Skin epidermis (tissue), 12 donors: Measurements from ENCODE around the gene VPS72.
"Not testable (repeated sequence)": the region's sequence is repeated elsewhere in the genome, so short reads cannot be mapped to it uniquely, and the experiment has no call there.

Experiments used
- H3K27ac ChIP-seq, 21 experiments: fragments of 200-600 bp; sonication (generic) in 11 of 21; one replicate each; pipeline ENCODE4 v1.5.0; 2020; ENCODE audit warnings: mild to moderate bottlenecking in 3 of 21, inconsistent platforms in 2 of 21, moderate library complexity in 2 of 21
- H3K4me3 ChIP-seq, 7 experiments: fragments of 200-600 bp; sonication (generic) in 2 of 7; one replicate each; pipeline ENCODE4 v1.5.0; 2020; ENCODE audit warnings: inconsistent platforms in 2 of 7, mild to moderate bottlenecking in 2 of 7, moderate library complexity in 1 of 7

VPS72 gene

GRCh38 chr1:151189637-151190445 lies at the start of gene VPS72:
VPS72 (minus strand) TSS chr1:151190197; CDS start chr1:151190121, 76 bp downstream.
- Histone ChIP-seq H3K4me3 (peak within 1 kb of the TSS; percentile 49 to 86 (median 70)), H3K27ac (peak within 1 kb of the TSS; percentile 8 to 94 (median 88))

GRCh38 chr1:151238467-151238739 lies 48.4 kb upstream of the VPS72 start:
- H3K27ac ChIP-seq, result peak overlapping the region in 1 of 21 experiments; percentile 19
- H3K4me3 ChIP-seq, result no peak overlapping the region

GRCh38 chr1:151237678-151238466 lies 47.9 kb upstream of the VPS72 start:
- H3K4me3 ChIP-seq, result no peak overlapping the region
- H3K27ac ChIP-seq, result peak overlapping the region in 3 of 21 experiments; percentile 1 to 19 (median 18)

GRCh38 chr1:151235235-151235634 lies 45.2 kb upstream of the VPS72 start:
- H3K27ac ChIP-seq, result no peak overlapping the region
- H3K4me3 ChIP-seq, result no peak overlapping the region

- Histone ChIP-seq H3K27ac (no peak overlapping the region), H3K4me3 (no peak overlapping the region)
Measured at GRCh38 chr1:151222130-151222529, 32.1 kb upstream of the VPS72 start.

GRCh38 chr1:151221616-151222015 lies 31.6 kb upstream of the VPS72 start:
- no peak overlapping the region for H3K4me3 ChIP-seq

GRCh38 chr1:151213560-151213959 lies 23.6 kb upstream of the VPS72 start:
- H3K4me3 ChIP-seq, result no peak overlapping the region
- no peak overlapping the region for H3K27ac ChIP-seq

More at GRCh38 chr1:151221616-151222015, 31.6 kb upstream of the VPS72 start:
- no peak overlapping the region for H3K27ac ChIP-seq

- Histone ChIP-seq H3K27ac (no peak overlapping the region), H3K4me3 (no peak overlapping the region)
Measured at GRCh38 chr1:151211972-151212705, 22.1 kb upstream of the VPS72 start.

- no peak overlapping the region for H3K4me3 ChIP-seq
- no peak overlapping the region for H3K27ac ChIP-seq
Measured at GRCh38 chr1:151210830-151211229, 20.8 kb upstream of the VPS72 start.

GRCh38 chr1:151205381-151205965 lies 15.5 kb upstream of the VPS72 start:
- not testable (repeated sequence) for H3K4me3 ChIP-seq

GRCh38 chr1:151199873-151200581 lies 10.0 kb upstream of the VPS72 start:
- H3K27ac ChIP-seq, result peak overlapping the region in 20 of 21 experiments; percentile 81 to 97 (median 93)
- peak overlapping the region; percentile 71 to 91 (median 85) for H3K4me3 ChIP-seq

More at GRCh38 chr1:151205381-151205965, 15.5 kb upstream of the VPS72 start:
- not testable (repeated sequence) for H3K27ac ChIP-seq

- Histone ChIP-seq H3K27ac (peak within 1 kb of the TSS; percentile 28 to 97 (median 93)), H3K4me3 (peak within 1 kb of the TSS; percentile 71 to 91 (median 85))
Measured at GRCh38 chr1:151198254-151199127, 8.5 kb upstream of the VPS72 start, which contains the start of gene PIP5K1A. PIP5K1A (plus strand) TSS chr1:151198552; CDS start chr1:151198997, 445 bp downstream.

- Histone ChIP-seq H3K4me3 (peak overlapping the region; percentile 71 to 91 (median 85)), H3K27ac (peak overlapping the region in 19 of 21 experiments; percentile 32 to 97 (median 93))
Measured at GRCh38 chr1:151197863-151198253, 7.9 kb upstream of the VPS72 start.

- Histone ChIP-seq H3K4me3 (peak overlapping the region in 4 of 7 experiments; percentile 1 to 23 (median 4)), H3K27ac (peak overlapping the region in 20 of 21 experiments; percentile 55 to 97 (median 78))
Measured at GRCh38 chr1:151196292-151196800, 6.3 kb upstream of the VPS72 start.

- Histone ChIP-seq H3K4me3 (peak overlapping the region in 3 of 7 experiments; percentile 1 to 23 (median 6)), H3K27ac (peak overlapping the region in 19 of 21 experiments; percentile 55 to 97 (median 78))
Measured at GRCh38 chr1:151194894-151195594, 5.0 kb upstream of the VPS72 start.

- no peak overlapping the region for H3K4me3 ChIP-seq
- H3K27ac ChIP-seq, result peak overlapping the region in 4 of 21 experiments; percentile 77 to 97 (median 88)
Measured at GRCh38 chr1:151193856-151194255, 3.9 kb upstream of the VPS72 start.

GRCh38 chr1:151193304-151193703 lies 3.3 kb upstream of the VPS72 start:
- Histone ChIP-seq H3K4me3 (no peak overlapping the region), H3K27ac (peak overlapping the region in 1 of 21 experiments; percentile 96)
